NCI-H146 treated with DMSO at 0.1 percent for 48 hours (cell line): ENCODE data around the gene GPR84.

Source experiments
- DNase-seq: peaks from one replicate; lab custom pipeline; 2025; ENCODE audit not compliant: unreplicated experiment; lab: John Stamatoyannopoulos, UW

GPR84 gene

DNA sequence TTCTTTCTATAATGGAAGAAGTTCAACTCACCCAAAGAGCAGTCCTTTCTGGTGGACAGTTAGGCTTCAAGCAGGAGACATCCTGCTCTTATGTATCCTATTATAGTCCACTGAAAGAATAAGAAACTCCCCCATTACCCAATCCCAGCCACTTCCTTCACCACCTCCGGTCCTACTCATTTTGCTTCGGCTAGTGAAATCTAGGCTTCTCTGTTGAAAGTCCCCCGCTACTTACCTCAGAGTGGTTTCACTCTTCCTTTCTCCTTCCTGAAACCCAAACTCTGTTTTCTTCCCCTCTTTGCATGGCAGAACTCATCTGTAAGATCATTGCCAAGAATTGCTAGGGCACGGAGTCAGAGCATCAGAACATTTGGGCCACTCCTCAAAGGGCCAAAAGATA is at the start of gene GPR84:
GPR84 (minus strand) TSS at position 74 of the 400 bp plus-strand sequence. CDS start 635 bp downstream, outside the sequence.
- no peak for DNase-seq

DNA sequence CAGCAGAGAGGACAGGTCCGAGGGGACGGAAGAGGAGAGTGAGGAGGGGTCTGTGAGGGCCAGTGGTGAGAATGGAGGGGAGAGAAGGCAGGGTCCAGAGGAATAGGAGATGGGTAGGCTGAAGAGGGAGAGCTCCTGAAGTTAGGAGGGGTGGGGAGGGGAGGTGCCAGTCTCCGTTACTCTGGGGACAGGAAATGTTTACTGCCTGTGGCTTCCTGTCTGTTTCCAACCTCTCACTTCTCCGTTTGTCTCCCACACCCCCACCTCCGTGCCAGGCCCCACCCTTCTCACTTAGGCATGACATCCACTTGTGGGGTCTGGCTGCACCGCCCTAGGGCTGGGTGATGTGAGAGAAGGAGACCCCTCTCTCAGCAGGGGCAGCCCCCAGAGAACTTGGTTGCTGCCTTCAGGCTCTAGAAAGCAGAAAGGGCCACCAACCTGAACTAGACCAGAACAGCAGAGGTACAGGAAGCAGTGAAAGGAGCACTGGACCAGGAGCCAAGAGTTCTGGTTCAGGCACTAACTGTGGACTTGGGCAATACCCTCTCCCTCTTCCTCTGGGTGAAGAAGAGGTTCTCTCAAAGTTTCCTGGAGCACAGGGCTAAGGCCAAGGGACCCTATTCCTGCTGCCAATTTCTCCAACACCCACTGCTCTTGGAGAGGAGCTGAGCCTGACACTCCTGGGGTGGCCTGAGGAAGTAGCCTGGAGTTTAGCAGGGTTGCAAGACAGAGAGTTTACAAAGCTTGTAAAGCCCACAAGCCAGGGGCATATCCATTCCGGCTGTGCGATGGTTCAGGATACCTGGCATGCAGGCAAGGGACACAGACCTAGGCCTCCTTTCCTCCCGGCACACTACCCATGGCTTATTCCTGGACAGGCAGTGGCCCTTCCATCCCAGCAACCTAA is 49.3 kb upstream of the GPR84 start:
- DNase-seq = no peak

DNA sequence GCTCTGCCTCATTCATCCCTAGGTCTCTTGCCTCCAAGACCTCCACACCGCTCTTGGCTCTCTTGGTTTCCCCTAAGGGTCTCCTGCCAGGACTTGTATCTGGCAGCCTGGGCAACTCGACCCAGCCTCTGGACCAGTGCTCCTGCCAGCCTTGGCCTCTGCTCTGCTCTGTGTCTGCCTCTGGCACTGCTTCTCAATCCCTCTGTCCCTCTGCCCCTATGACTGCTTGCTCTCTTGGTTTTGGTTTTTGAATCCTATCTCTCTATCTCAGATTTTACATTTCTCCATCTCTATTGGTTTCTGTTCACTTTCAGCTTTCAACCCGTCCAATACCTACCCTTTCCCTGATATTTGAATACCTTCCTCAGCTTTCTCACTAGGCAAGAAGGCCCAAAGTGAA is 48.5 kb upstream of the GPR84 start:
- no peak for DNase-seq

DNA sequence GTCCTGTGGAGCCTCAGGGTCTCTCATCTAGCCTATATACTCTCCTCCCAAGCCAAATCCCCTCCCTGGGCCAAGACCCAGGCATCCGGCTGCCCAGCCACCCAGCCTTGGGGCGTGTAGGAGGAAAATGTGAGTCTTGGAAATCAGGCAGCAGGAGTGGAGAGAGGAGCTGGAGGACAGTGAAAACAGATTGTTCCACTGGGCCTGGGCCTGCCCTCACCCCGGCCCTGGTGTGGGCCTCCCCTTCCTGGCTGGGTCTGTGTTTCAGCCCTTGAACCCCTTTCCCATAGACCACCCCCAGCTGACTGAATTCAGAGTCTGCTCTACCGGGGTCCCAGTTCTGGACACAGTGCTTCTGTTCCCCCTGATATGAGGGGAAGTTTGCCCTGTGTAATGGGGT is 48.1 kb upstream of the GPR84 start:
- no peak for DNase-seq

DNA sequence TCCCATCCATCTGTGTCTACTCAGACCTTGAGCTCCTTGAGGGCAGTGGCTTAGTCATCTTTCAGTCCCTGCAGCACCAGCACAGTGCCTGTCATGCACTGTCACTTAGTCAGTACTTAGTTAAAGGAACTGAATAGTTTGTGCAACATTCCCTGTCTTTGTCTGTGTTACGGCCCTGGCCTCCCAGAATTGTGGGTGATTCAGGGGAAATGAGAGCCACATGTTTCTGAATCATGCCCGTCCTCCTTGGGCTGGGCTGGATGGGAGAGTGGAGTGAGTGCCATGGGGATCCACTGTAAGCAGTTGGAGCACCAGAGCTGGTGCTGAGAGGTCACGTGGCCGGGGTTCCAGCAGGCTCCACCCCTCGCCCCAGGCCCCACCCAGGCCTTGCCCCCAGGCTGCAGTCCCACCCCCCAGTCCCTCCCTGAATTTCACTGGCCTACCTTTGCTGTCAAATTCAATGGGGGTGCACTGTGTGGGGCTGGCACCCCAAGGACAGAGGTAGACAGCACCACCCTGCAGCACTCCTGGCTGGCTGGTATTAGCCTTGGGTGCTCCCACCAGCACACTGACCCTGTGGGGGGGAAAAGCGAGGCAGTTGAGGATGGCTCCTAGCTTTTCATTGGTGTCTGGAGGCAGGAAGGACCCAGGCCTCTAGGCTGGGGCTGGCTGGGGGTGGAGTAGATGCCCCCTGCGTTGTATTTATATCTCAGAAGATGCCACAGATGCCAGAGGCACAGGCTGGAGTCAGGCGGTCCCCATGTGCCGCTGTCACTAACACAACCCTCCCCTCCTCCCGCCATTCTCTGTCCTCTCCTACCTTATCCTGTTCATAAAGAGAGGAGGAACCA is 47.3 kb upstream of the GPR84 start:
- DNase-seq = no peak

DNA sequence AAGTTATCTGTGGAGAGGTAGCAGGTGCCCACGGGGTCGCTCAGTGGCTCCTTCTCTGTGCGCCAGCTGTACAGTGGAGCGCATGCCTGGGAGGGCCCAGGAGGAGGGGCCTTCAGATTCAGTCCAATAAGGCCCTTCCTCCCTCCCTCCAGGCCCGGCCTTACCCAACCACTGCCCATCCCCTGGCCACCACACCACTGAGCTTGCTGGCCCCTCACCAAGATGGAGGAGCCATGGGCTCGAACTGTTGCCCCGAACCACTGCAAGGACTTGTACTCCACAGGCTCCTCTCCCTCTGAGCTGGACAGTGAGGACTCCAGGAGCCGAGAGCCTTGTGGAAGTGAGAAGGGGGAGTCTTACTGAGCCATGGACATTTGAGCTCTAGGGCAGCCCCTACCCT is 45.0 kb upstream of the GPR84 start:
- DNase-seq = peak; percentile 76

DNA sequence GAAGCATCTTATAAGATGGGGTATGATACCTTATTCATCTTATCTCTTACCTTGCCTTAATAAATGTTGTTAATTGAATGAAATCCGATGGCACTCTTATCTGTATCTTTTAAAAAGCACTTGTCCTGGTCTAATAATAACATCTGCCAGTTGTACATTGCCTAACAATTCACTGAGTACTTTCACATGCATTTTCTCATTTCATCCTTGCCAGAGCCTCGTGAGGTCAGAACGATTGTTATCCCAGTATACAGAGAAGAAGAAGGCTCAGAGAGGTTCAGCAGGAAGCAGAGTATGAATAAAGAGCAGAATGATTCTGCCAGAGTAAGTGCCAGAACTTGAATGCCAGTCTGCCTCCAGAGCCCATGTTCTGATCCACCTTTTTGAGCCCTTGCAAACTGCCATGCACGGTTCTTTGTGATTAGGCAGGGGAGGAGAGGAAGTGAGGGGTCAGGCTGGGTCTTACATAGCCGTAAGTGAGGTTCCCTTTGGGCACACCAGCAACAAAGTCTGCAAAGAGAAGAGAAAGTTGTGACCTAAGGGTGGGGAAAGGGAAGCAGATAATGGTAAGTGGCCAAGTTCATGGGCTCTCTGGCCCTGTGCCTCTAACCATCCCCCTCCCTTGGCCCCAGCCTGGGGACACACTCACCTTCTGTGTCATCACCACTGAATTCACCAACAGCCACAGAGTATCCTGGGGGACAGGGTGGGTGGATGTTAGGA is 43.1 kb upstream of the GPR84 start:
- no peak for DNase-seq

DNA sequence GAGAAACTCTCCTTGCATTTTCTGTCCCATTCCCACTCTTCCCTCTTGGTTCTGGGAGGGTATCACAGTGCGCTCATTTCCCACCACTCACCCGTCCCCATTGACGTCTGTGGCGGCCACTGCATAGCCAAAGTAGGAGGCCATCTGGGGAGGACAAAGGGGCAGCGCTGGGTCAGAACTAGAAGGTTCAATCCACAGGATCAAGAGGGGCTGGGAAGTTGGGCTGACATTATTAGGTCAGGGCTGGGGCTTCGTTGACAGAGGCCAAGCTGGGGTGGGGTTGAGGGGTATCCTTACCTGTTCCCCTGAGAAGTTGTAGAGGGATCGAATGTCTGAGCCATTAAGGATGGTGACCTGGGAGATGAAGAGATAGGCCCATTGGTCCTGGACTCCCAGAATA is 41.3 kb upstream of the GPR84 start:
- DNase-seq = no peak

DNA sequence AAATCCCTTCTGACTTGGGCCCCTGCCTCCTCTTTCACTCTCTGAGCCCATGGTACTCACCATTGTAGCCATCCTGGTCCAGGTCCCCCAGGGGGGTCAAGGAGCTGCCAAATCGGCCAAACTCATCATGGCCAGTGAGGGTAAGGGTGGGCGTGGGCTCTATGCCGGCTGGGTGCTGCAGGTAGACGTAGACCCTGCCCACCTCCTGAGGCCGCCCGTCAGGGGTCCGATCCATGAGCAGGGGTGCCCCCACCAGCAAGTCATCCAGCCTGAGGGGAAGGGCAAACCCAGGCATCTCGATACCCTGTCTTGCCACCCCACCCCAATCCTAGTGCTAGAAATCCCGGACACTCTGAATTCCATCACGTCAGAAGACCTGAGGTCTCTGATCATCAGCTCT is 40.8 kb upstream of the GPR84 start:
- no peak for DNase-seq

DNA sequence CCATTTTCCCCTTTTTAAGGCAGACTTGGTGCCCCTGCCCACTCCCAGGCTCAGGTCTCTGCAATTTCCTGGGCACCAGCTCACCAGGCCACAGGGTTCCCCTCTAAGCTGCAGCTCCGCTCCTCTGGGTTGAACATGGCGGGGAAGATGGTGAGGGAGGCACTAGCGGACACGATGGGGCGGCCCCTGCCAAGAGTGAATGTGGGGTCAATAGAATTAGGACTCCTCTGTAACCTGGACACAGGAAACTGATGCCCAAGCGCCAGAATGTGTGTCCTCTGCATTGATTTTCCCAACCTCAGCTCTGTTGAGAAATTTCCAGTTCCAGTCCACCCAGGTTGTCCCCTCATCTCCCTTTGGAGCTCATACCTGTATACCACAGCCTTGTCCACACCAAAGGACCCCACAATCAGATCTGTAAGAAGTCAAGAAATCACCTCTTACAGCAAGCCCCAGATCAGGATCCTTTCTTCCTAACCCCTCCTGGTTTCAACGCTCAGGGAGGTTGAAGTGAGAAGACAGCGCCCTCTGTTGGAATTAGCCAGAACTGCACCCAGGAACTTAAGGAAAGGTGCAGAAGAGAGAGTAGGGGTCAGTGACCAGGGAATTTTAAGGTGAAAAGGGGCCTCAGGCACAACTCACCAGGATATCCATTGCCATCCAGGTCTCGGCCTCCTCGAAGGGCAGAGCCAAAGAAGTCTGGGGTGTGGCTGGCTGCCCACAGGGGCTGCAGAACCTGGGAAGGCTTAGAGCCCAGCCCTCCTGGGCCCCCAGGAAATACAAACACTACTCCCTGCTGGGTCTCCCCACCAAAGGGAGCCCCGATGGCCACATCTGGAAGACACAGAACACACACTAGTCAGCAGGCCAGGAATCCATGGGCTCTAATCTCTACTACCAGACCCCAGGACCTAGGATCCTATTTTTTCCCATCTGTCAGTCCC is 40.0 kb upstream of the GPR84 start:
- DNase-seq = peak; percentile 36

DNA sequence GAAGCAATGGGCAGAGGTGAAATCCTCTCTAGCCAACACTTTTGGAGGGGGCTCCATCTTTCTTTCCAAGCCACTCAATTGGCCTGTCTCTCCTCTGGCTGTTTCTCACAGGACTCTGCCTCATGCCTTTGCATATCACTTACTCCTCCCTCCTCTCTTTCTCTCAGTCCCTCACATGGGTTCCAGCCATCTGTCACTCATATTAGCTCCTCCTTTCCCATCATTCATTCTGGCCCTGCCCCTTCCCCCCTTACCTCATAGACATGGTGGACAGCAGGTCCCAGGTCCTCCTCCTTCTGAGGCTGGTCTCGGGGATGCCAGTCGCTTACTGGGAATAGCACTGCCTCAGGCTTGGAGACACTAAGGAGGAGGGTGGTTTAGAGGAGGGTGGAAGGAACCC is 36.8 kb upstream of the GPR84 start:
- no peak for DNase-seq

DNA sequence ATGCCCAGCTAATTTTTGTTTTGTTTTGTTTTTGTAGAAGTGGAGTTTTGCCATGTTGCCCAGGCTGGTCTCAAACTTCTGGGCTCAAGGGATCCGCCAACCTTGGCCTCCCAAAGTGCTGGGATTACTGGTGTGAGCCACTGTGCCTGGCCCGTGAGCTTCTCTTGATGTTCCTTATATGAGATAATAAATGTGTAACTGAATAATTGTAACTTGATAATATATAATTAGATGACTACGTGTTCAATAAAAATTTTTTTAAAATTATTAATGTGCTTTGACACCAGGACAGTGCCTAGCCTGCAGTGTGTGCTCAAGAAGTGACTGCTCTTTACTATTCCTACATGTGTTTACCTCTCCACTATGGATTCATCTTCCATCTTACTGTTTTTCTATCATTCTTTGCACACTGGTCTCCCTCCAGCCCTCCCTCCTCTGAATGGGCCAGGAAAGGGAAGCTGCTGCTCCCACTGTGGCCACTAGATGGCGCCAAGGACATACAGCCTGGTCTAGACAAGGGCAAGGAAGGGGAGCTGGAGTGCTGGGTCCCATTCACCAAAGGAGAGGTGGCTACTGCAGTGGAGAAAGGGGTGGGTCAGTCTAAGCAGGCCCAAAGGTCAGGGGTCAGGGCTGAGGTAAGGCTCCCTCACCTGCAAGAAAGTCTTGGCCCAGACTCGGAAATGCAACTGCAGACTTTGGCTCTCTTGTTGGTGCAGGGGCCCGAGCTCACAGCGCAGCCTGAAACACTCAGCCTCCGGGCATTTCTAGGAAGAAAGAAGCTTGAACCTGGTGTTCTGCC is 34.9 kb upstream of the GPR84 start:
- peak; percentile 76 for DNase-seq

DNA sequence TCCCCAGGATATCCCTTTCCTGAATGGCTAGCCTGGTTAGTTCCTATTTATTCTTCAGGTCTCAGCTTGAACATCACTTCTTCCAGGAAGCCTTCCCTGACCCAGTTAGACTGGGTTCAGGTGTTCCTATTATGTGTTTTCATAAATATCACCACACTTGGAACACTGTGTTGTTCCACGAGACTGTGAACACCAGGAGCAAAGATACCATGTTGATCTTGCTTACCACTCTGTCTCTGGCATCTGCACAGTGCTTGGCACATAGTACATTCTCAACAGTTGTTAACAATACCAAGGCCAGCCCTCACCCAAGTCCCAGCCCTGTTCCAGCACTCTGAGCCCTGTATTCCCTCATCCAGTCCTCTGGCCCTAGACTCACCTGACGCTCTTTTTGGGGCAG is 33.9 kb upstream of the GPR84 start:
- no peak for DNase-seq

DNA sequence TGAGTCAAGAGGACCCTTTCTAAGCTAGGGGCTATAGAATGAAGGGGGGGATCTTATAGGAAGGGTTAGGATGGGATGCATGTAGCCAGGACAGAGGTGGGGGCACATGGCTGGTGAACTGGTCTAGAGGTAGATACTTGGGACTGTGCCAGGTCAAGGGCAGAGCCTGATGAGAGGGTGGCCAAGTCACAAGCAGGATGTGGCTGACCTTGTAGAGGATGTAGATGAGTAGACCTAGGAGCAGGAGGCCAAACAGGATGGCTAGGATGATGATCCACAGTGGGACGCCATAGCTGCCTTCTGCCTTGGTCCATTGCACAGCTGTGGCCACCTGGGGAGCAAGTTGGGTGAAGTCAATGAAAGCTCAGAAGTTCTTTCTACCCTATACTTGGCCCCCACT is 32.9 kb upstream of the GPR84 start:
- no peak for DNase-seq

DNA sequence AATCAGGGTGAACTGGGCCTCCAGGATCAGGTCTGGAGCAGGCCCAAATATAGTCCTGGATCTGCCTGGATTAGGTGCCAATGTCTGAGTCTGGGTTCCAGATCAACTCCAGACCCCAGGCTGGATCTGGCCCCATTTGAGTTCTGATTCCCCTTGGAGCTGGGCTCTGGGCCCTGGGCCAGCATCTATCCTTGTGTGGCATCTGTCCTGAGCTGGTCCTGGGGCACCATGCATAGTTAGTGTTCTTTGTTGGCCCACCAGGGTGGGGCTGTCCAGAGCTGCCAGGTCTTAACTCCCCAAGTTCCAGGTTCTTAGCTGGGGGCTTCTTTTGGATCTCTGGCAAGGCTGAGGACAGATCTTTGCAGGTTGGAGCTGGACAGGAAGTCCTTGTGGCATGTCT is 31.3 kb upstream of the GPR84 start:
- no peak for DNase-seq

DNA sequence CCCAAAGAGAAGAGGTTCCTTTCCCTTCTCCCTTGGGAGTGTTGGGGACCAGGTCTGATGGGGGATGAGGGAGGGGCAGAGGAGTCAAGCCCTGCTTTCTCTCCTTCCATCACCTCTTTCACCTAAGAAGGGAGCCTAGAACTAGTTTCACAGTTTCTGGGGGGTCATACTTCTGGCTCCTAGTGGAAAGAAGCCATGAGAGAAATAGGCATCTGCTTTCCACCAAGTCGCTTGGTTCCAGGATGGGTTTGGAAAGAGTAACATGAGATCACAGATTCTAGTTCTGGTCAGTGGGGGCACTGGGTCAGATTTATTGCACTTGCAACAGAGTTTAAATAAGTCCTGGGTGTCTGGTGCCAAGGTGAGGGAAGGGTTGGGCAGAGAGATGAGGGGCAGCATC is 30.7 kb upstream of the GPR84 start:
- DNase-seq = no peak

DNA sequence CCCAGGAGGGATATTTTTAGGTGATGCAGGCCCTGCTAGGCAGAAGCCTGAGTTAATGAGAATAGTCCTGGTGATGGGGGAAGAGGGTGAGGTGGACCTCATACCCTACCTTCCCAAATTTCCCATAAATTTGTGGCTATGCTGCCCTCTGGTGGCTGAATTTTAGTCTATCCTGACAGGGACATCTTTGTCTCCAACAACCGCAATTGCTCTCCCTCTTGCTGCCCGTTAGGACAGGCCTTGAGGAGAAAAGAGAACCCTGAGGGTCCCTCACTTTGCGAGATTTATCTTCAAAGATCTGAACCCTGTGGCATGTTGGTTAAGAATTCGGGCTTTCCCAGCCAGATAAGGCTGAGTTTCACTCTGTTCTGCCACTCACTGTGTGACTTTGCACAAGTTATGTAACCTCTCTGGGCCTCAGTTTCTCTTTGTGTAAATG is 30.0 kb upstream of the GPR84 start:
- peak; percentile 27 for DNase-seq

DNA sequence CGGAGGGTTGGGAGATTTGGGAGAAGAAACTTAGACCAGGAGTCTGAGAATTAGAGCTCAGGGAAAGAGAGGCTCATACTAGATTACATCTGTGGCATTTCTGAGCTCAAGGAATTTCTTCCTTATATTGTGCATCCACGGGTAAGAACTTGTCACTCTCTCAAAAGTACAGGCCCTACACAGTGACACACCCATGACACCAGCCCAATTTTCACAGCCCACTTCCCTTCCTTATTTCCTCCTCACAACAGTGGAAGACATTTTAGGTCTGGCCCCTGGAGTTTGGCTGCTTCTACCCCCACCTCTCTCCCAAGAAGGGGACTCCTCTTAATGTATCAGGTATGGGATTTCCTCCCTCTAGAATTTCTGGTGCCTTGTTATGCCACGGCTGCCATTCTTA is 29.5 kb upstream of the GPR84 start:
- DNase-seq = no peak

DNA sequence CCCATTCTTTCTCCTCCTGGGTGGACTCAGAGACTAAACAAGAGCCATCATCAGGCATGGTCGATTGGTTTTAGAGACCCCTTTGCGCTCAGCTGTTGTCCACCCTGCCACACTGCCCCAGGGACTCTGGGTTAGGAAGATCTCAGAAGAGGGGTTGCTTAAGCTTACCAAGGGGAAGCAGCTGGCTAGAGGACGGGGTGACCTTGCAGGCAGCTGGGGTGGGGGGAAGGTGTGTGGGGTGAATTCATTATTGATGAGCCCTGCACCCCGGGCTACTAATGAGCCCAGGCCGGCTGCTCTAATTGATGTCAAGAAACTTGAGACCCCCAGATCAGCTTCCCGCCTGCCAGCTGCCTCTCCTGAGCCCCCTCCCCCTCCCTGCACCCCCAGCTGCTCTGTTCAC is 28.9 kb upstream of the GPR84 start:
- no peak for DNase-seq
